GM21526 (cell line): ENCODE results near the gene AGBL4.

Source experiments
- ATAC-seq: cut with Tn5 transposase; IDR thresholded peaks from one replicate; pipeline ENCODE4 v1.9.1; 2021; ENCODE audit warnings: moderate library complexity; ENCODE audit not compliant: unreplicated experiment, low FRiP score

The AGBL4 gene

DNA sequence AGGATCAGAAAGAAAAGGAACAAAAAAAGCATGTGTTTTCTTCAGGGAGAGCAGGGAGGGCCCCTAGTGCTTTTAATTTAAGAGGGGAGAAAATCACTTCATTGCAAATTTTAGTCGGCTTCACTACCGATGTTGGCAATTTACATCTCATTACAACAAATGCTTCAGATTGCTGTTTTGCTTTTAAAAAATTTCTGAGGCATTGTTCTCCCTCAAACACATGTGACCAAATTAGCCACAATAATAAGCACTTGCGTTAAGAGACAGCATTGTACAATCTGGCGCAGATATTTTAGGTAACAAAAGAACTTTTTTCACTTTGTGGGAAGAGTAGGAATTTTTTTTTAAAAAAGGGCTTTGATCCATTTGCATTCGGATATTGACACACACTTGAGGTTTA lies 1276.8 kb downstream of the AGBL4 start:
- ATAC-seq: no peak

DNA sequence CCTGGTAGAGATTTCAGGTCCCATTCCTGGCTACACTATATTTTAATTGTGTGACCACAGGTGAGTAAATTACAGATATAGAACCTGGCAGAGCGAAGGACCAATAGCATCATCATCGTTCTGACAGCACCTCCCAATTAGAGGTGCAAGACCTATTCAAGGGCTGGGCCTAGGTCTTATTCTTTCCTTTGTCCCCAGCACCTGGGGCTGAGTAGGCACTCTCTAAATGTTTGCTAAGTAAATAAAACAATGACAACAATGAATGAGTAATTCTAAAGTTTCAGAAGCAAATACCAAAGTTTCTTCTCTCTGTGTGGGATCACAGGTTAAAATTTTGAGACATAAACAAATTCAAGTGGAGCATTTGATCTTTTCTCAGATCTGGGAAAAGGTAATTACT lies 1279.7 kb downstream of the AGBL4 start:
- no peak for ATAC-seq

- no peak for ATAC-seq
Observed at GRCh38 chr1:48743480-48743879, 1280.3 kb downstream of the AGBL4 start.

DNA sequence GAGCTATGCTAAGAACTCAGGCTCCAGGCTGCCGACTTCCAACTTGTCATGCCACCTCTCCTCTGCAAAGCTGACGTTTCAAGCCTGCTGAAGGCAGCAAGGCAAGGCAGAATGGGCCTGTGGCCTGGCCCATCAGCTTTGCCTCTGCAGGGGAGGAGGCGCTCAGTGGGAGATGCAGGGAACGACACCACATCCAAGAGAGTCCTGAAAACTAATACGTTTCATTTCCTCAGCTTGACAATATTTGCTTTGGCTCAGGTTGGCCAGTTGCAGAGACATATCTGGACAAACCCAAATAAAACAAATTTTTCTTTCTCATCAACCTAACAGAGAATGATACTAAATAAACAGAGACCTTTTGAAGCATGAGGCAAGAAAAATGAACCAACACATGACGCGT lies 1282.4 kb downstream of the AGBL4 start:
- no peak for ATAC-seq

DNA sequence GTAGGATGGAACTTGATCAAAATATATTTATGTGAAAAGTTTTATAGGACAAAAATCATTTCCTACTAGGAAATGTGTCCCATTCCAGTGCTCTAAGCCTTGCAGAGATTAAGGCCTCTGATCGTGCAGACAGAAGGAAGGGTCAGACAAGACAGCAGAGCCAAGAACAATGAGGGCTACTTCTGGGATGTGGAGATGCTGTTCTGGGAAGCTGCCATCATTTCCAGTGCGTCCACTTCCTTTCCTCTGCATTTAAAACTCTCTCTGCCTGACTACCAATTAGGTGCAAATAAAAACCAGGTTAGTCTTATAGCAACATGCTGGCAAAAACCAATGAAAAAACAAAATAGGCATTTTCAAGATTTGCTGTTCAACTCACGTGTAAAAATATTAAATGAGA lies 1283.1 kb downstream of the AGBL4 start:
- no peak for ATAC-seq

DNA sequence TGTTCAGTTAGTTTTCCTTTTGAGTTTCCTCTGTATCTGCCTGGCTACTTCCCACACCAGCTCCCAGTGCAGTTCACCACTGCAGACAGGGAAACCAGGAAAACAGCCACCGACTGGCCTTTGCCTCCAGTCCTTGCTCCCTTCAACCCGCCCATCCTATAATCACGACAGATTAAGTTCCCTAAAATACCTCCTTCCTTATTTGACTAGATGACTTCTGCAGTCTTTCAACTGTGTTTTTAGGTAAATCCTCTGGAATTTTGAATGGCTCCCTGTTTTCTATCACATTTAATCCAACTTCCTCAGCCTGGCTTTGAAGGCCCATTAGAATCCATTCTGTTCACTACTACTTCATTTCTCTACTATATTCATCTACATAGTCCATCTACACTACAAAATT lies 1284.7 kb downstream of the AGBL4 start:
- no peak for ATAC-seq

DNA sequence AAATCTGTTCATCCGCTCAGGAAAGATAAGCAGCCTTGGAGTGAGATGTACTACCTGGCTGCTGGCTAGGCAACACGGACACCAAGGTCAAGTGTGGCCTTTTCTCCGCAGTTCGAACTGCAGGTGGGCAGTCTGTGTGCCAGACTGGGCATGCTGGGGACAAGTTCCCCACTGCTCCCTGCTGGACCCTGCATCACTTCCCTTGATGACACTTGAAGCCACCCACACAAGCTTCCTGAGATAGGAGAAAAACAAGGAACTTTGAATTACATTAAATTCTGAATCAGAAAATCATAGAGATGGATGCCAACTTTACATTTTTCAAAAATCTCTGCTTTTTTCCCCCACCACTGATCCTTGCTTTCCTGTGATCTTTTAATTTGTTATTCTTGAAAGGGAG lies 1285.4 kb downstream of the AGBL4 start:
- ATAC-seq: no peak

- no peak for ATAC-seq
Observed at GRCh38 chr1:48735796-48736195, 1288.0 kb downstream of the AGBL4 start.

DNA sequence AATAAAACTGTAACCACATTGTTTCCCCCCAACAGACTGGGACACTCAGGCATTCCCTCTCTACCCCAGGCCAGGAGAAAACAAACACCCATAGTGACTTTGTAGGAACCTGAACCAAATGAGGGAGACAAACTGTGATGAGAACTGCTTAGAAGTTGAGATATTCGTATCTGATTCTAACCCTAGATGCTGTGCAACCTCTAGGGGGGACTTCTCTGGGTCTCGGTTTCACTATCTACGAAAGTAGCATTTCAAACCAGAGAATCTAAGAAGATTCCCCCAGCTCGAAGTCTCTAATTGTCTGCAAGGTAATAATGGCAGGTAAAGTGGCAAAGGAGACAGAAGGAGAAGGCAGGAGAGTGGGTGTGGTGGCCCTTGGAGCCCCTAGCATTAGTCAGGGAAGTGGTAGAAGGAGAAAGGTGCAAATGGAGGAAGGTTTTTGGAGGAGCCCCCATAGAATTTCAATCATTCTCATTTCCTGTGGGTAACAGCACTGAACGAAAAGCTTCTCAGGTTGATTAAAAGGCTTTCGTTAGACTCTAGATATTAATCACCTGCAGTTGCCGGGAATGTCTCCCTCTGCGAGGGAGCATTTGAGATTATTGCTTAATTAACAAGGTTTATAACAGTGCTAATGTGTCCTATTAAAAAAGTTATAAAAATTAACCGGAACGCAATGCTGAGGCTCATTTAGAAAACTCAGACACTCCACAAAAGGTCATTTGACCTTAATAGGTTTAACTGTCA lies 1293.4 kb downstream of the AGBL4 start:
- ATAC-seq: peak; percentile 78

- no peak for ATAC-seq
Observed at GRCh38 chr1:48728584-48728983, 1295.2 kb downstream of the AGBL4 start.

GRCh38 chr1:48726557-48727215 lies 1297.1 kb downstream of the AGBL4 start:
- no peak for ATAC-seq

GRCh38 chr1:48726139-48726538 lies 1297.6 kb downstream of the AGBL4 start:
- no peak for ATAC-seq

GRCh38 chr1:48725341-48726046 lies 1298.3 kb downstream of the AGBL4 start:
- no peak for ATAC-seq

DNA sequence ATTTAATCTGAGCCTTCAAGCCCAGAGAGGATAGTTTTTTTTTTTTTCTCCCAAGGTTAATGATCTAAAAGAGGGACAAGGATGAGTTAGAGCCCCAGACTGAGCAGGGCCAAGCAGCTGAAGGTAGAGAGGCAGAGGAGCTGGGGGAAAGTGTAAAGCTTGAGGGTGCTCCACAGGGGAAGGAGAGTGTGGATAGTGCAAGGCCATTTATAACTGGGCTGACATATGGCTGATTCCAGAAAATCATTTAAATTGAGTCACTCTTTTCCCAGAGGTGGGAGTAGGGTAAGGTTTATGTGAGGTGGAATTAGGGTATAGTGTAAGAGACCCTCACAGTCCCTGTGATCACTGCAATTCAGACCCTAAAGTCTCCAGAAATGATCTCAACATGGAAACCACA lies 1302.8 kb downstream of the AGBL4 start:
- no peak for ATAC-seq

GRCh38 chr1:48718705-48719104 lies 1305.0 kb downstream of the AGBL4 start:
- ATAC-seq: no peak

- no peak for ATAC-seq
Observed at GRCh38 chr1:48718116-48718630, 1305.6 kb downstream of the AGBL4 start.

DNA sequence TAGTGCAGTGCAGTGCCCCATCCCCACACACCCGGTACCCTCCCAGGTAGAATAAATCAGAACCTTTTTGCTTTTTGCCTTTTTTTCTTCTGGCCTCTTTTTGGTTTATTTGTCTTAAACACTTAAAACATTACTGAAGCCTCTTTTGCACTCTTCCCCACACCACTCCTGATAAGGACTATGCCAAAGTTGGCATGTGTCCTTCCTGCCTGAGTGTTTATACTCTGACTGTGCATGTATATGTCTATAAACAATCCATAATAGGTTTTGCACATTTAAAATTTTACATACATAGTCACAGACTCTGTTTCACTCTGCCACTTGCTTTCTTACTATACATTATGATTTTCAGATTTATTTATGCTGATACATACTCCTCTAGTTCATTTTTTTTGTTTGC lies 1306.7 kb downstream of the AGBL4 start:
- no peak for ATAC-seq

- no peak for ATAC-seq
Observed at GRCh38 chr1:48715921-48716320, 1307.8 kb downstream of the AGBL4 start.

- ATAC-seq: no peak
Observed at GRCh38 chr1:48710915-48711314, 1312.8 kb downstream of the AGBL4 start.

DNA sequence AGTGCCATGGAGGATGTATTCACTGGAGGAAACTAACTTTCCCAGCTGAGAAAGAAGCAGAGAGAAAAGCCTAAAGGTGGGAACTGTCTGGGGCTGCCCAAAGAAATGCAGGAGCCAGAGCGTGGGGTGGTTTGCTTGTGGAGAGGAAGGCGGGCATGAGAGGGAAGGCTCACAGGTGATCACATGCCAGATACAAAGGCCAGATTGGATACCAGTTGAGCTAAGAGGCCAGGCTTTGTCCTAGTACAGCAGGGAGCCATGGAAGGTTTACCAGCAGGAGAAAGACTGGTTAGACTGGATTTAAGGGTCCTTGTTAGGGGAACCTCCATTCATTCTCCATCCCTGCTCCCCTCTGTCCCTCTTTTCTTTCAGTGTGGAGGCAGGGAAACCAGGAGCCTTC lies 1313.4 kb downstream of the AGBL4 start:
- no peak for ATAC-seq

- ATAC-seq: no peak
Observed at GRCh38 chr1:48704736-48705135, 1319.0 kb downstream of the AGBL4 start.
